H9 (cell line): ENCODE results near the gene FHOD1. TPM values are rescaled to one million over a fixed set of nuclear protein-coding genes. Genes with fewer than 3 reads are reported as not detected.

Experiments
- DNase-seq: peaks from one replicate; pipeline ENCODE4 v3.0.0-alpha.2; 2017
- H2AFZ ChIP-seq: one replicate; pipeline ENCODE4 v1.6.1; 2013; ENCODE audit warnings: mild to moderate bottlenecking, low read length, control low read depth, moderate library complexity
- H2AK5ac ChIP-seq: 2 replicates; pipeline ENCODE4 v1.6.1; 2013; ENCODE audit warnings: low read length, control low read depth, mixed read lengths; ENCODE audit not compliant: insufficient read length
- H2BK120ac ChIP-seq: one replicate; pipeline ENCODE4 v1.6.1; 2013; ENCODE audit warnings: low read depth, mild to moderate bottlenecking, low read length, control low read depth, inconsistent platforms; ENCODE audit not compliant: poor library complexity, severe bottlenecking
- H2BK12ac ChIP-seq: 2 replicates; pipeline ENCODE4 v1.6.1; 2013; ENCODE audit warnings: low read length, control low read depth, mixed read lengths, low read depth; ENCODE audit not compliant: insufficient read length
- H2BK15ac ChIP-seq: 2 replicates; pipeline ENCODE4 v1.6.1; 2013; ENCODE audit warnings: low read depth, low read length, control low read depth
- H2BK20ac ChIP-seq: one replicate; pipeline ENCODE4 v1.6.1; 2013; ENCODE audit warnings: low read depth, mild to moderate bottlenecking, low read length, control low read depth, inconsistent platforms; ENCODE audit not compliant: poor library complexity, severe bottlenecking
- H2BK5ac ChIP-seq: 2 replicates; pipeline ENCODE4 v1.6.1; 2013; ENCODE audit warnings: low read length, control low read depth, mixed read lengths; ENCODE audit not compliant: insufficient read length
- H3K14ac ChIP-seq: 2 replicates; pipeline ENCODE4 v1.6.1; 2013; ENCODE audit warnings: low read length, control low read depth; ENCODE audit not compliant: insufficient read depth
- H3K18ac ChIP-seq: 2 replicates; pipeline ENCODE4 v1.6.1; 2013; ENCODE audit warnings: low read depth, mild to moderate bottlenecking, mixed read lengths, low read length, control low read depth; ENCODE audit not compliant: insufficient read length
- H3K23ac ChIP-seq: 2 replicates; pipeline ENCODE4 v1.6.1; 2013; ENCODE audit warnings: low read length, control low read depth, mixed read lengths, low read depth; ENCODE audit not compliant: insufficient read length
- H3K23me2 ChIP-seq: 2 replicates; pipeline ENCODE4 v1.6.1; 2013; ENCODE audit warnings: low read depth, mild to moderate bottlenecking, mixed read lengths, low read length, control low read depth; ENCODE audit not compliant: insufficient read length, poor library complexity, severe bottlenecking
- H3K27ac ChIP-seq: 2 replicates; pipeline ENCODE4 v1.5.1; 2013; ENCODE audit warnings: low read length, control low read depth, mixed read lengths, low read depth; ENCODE audit not compliant: insufficient read length
- H3K27me3 ChIP-seq: 2 replicates; pipeline ENCODE4 v1.6.1; 2013; ENCODE audit warnings: low read length, control low read depth, inconsistent platforms; ENCODE audit not compliant: insufficient read depth
- H3K4ac ChIP-seq: 2 replicates; pipeline ENCODE4 v1.6.1; 2013; ENCODE audit warnings: low read depth, mild to moderate bottlenecking, control low read depth, inconsistent platforms, low read length, moderate library complexity
- H3K4me1 ChIP-seq: 2 replicates; pipeline ENCODE4 v1.6.1; 2013; ENCODE audit warnings: low read length, control low read depth, inconsistent platforms; ENCODE audit not compliant: insufficient read depth
- H3K4me2 ChIP-seq: 2 replicates; pipeline ENCODE4 v1.6.1; 2013; ENCODE audit warnings: low read length, control low read depth, mixed read lengths; ENCODE audit not compliant: insufficient read length, insufficient read depth
- H3K56ac ChIP-seq: 2 replicates; pipeline ENCODE4 v1.6.1; 2013; ENCODE audit warnings: low read depth, mild to moderate bottlenecking, mixed read lengths, low read length, control low read depth; ENCODE audit not compliant: insufficient read length
- H3K79me1 ChIP-seq: 2 replicates; pipeline ENCODE4 v1.6.1; 2013; ENCODE audit warnings: low read depth, mild to moderate bottlenecking, moderate library complexity, low read length, control low read depth, inconsistent platforms; ENCODE audit not compliant: insufficient read depth, poor library complexity, severe bottlenecking
- H3K79me2 ChIP-seq: 2 replicates; pipeline ENCODE4 v1.6.1; 2013; ENCODE audit warnings: low read length, control low read depth, inconsistent platforms; ENCODE audit not compliant: insufficient read depth
- H3K9ac ChIP-seq: 2 replicates; pipeline ENCODE4 v1.6.1; 2013; ENCODE audit warnings: low read length, control low read depth, mixed read lengths; ENCODE audit not compliant: insufficient read length; ENCODE audit errors: extremely low read depth
- H3K9me3 ChIP-seq: one replicate; pipeline ENCODE4 v1.6.1; 2013; ENCODE audit warnings: low read depth, low read length, inconsistent platforms; ENCODE audit not compliant: control insufficient read depth
- H3T11ph ChIP-seq: one replicate; pipeline ENCODE4 v1.6.1; 2013; ENCODE audit warnings: mild to moderate bottlenecking, low read length, control low read depth, inconsistent platforms
- H4K20me1 ChIP-seq: one replicate; pipeline ENCODE4 v1.6.1; 2013; ENCODE audit not compliant: control insufficient read depth, insufficient read length, insufficient read depth
- H4K5ac ChIP-seq: 2 replicates; pipeline ENCODE4 v1.6.1; 2013; ENCODE audit warnings: low read depth, mild to moderate bottlenecking, mixed read lengths, low read length, control low read depth; ENCODE audit not compliant: insufficient read length
- H4K8ac ChIP-seq: replicated peaks from 2 replicates; pipeline ENCODE4 v1.6.1; 2013; ENCODE audit warnings: low read length, control low read depth, mixed read lengths, low read depth; ENCODE audit not compliant: insufficient read length
- H4K91ac ChIP-seq: 2 replicates; pipeline ENCODE4 v1.6.1; 2013; ENCODE audit warnings: low read depth, mild to moderate bottlenecking, moderate library complexity, mixed read lengths, low read length, control low read depth; ENCODE audit not compliant: insufficient read length
- H3K27ac Mint-ChIP-seq, 3 experiments: 2 replicates in 2 of 3; 3 replicates in 1 of 3; pipeline ENCODE4 v1.8.0; 2020 to 2021; ENCODE audit warnings: mixed read lengths in 3 of 3, mild to moderate bottlenecking in 1 of 3, moderate library complexity in 1 of 3
- H3K27me3 Mint-ChIP-seq: 2 replicates; pipeline ENCODE4 v1.8.0; 2021; ENCODE audit warnings: low read depth, mild to moderate bottlenecking, moderate library complexity, mixed read lengths
- H3K36me3 Mint-ChIP-seq, 3 experiments: 2 replicates in 2 of 3; 3 replicates in 1 of 3; pipeline ENCODE4 v1.8.0; 2020 to 2021; ENCODE audit warnings: low read depth in 3 of 3, mixed read lengths in 3 of 3; ENCODE audit not compliant: insufficient read depth in 1 of 3
- H3K4me1 Mint-ChIP-seq, 2 experiments: 2 replicates each; pipeline ENCODE4 v1.8.0; 2020; ENCODE audit warnings: mixed read lengths in 2 of 2
- H3K4me3 Mint-ChIP-seq, 2 experiments: 2 replicates in 1 of 2; 3 replicates in 1 of 2; pipeline ENCODE4 v1.8.0; 2020 to 2021; ENCODE audit warnings: mild to moderate bottlenecking in 2 of 2, mixed read lengths in 2 of 2, moderate library complexity in 1 of 2
- H3K9me3 Mint-ChIP-seq, 2 experiments: 2 replicates in 1 of 2; 3 replicates in 1 of 2; pipeline ENCODE4 v1.8.0; 2020; ENCODE audit warnings: mild to moderate bottlenecking in 2 of 2, mixed read lengths in 2 of 2, moderate library complexity in 1 of 2
- CTCF ChIP-seq: fragments of 200-600 bp; sonication (generic); conservative IDR thresholded peaks from 3 replicates; pipeline ENCODE4 v1.8.0; 2021; ENCODE audit warnings: antibody characterized with exemption, mild to moderate bottlenecking
- total RNA-seq: library from RNA; stranded (reverse); gene quantifications from 2 replicates; pipeline ENCODE4 v1.2.1, GENCODE V29; 2021

FHOD1 gene
- total RNA-seq, 1 experiment from 2014 or later, result 67.0 TPM

- H3K9me3 ChIP-seq, result no peaks in the 10 kb centered on the region
- H3K56ac ChIP-seq, result no peak overlapping the region
- Mint-ChIP-seq H3K36me3 (no peaks in the 10 kb centered on the region), H3K27me3 (peaks cover 51% of the 10 kb centered on the region), H3K4me1 (no peaks in the 10 kb centered on the region), H3K9me3 (no peaks in the 10 kb centered on the region), H3K4me3 (no peak overlapping the region), H3K27ac (no peak overlapping the region)
- H2BK5ac ChIP-seq, result no peak overlapping the region
- H2BK12ac ChIP-seq, result no peak overlapping the region
- no peak for TF ChIP-seq CTCF
- no peaks in the 10 kb centered on the region for H4K20me1 ChIP-seq
- no peaks in the 10 kb centered on the region; the same call in 1 of the 2 replicates for H3K27me3 ChIP-seq
- H3K79me1 ChIP-seq, result no peaks in the 10 kb centered on the region
- H3K14ac ChIP-seq, result no peak overlapping the region
- H2AK5ac ChIP-seq, result no peak overlapping the region
- H3K18ac ChIP-seq, result no peak overlapping the region
- no peak overlapping the region for H3K23ac ChIP-seq
- H2BK20ac ChIP-seq, result no peak overlapping the region
- no peak for DNase-seq
- no peak overlapping the region for H3K4ac ChIP-seq
- no peaks in the 10 kb centered on the region for H3K79me2 ChIP-seq
- H4K8ac ChIP-seq, result no peak overlapping the region
- no peak overlapping the region for H3K4me2 ChIP-seq
- no peak overlapping the region for H3K9ac ChIP-seq
- no peaks in the 10 kb centered on the region for H3K4me1 ChIP-seq
- H3T11ph ChIP-seq, result no peak overlapping the region
- H3K27ac ChIP-seq, result no peak overlapping the region
- no peak overlapping the region for H4K5ac ChIP-seq
- no peak overlapping the region for H2AFZ ChIP-seq
- no peak overlapping the region for H2BK15ac ChIP-seq
- H4K91ac ChIP-seq, result no peak overlapping the region
- no peaks in the 10 kb centered on the region for H3K23me2 ChIP-seq
- no peak overlapping the region for H2BK120ac ChIP-seq
These were observed 34.5 kb downstream of the FHOD1 start for GRCh38 chr16:67212766-67213165.
